SH-SY5Y (cell line): ENCODE measurements around the gene BLID.

ENCODE experiments used
- GATA2 ChIP-seq: IDR thresholded peaks from 2 replicates; pipeline ENCODE4 v1.6.1; 2011; ENCODE audit warnings: mild to moderate bottlenecking, low read depth, low read length
- GATA3 ChIP-seq: IDR thresholded peaks from 2 replicates; pipeline ENCODE4 v1.6.1; 2011; ENCODE audit warnings: low read depth, mild to moderate bottlenecking, low read length, moderate library complexity

Gene BLID

GRCh38 chr11:122104341-122104740 lies 11.7 kb downstream of the BLID start:
- TF ChIP-seq GATA3 (no peak), GATA2 (no peak)

DNA sequence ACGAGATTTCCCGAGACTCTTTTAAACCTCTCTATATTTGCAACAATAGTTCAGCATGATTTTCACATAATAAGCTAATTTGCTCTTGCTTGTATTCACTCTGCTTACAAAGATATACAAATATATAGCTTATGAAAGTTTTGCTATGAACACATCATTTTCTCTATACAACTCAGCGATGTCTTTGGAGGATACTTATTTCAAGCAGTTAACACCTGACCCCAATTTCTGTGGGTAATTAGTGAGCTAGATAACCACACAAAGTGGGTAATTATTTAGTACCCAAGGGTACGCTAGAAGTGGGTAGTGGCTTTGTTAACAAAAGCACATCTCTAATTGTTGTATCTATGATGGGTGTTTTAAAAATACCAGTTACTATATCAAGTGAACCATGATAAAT lies 12.3 kb downstream of the BLID start:
- TF ChIP-seq GATA2 (no peak), GATA3 (no peak)

GRCh38 chr11:122103321-122103720 lies 12.7 kb downstream of the BLID start:
- TF ChIP-seq GATA2 (no peak), GATA3 (no peak)

DNA sequence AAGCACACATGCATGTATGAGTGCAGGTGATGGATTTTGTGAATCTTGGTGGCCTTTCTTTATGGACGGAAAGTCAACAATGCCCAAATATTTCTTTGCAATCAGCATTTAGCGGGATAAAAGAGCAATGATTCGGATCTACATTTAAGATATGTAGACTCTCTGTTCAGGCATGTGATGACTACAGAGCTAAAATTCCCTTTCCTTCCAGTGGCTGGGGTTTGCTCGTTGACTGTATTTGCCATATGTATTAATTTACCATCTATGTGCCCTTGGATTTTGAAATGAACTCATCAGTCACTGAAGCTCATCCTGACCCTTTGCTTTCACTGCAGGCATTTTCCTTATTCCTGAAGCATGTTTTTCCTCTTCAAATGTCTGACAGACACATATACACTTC lies 13.6 kb downstream of the BLID start:
- TF ChIP-seq GATA2 (no peak), GATA3 (no peak)

- TF ChIP-seq GATA2, result no peak; the same call in 1 of the 2 replicates
- no peak for TF ChIP-seq GATA3
Measured at GRCh38 chr11:122101625-122102291, 14.3 kb downstream of the BLID start.

GRCh38 chr11:122100756-122101080 lies 15.3 kb downstream of the BLID start:
- TF ChIP-seq GATA2 (no peak), GATA3 (no peak)

GRCh38 chr11:122100037-122100755 lies 15.8 kb downstream of the BLID start:
- no peak for TF ChIP-seq GATA3
- no peak for TF ChIP-seq GATA2

DNA sequence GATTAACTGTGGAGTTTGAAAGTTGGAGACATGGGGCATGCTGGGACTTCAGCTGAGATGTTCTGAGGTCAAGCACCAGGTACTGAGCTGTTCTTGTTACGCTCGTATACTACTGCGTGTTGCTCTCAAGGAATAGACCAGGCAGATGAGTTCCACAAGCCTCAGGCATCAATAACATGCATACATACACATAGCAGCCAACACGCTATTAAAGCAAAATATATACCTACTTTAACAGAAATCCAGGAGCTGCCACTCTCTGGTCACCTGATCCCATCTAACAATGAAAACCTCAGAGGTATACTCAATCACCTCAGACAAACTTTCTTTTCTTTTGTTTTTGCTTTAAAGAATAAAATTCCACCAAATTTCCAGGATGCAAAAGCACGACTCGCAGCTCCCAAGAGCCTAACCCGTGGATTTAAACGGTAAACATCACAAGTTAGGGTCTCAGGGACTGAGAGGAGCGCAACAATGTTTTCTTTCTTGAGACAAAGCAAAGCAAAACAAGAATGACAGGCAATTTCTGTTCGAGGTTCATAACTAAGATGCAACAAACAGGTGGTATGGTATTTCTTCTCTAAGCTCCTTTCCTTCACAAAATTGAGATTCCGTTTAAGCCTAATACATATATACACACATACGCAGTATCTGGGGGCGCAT lies 16.5 kb downstream of the BLID start:
- no peak for TF ChIP-seq GATA3

GRCh38 chr11:122098261-122098980 lies 17.6 kb downstream of the BLID start:
- TF ChIP-seq GATA2 (no peak), GATA3 (no peak)

DNA sequence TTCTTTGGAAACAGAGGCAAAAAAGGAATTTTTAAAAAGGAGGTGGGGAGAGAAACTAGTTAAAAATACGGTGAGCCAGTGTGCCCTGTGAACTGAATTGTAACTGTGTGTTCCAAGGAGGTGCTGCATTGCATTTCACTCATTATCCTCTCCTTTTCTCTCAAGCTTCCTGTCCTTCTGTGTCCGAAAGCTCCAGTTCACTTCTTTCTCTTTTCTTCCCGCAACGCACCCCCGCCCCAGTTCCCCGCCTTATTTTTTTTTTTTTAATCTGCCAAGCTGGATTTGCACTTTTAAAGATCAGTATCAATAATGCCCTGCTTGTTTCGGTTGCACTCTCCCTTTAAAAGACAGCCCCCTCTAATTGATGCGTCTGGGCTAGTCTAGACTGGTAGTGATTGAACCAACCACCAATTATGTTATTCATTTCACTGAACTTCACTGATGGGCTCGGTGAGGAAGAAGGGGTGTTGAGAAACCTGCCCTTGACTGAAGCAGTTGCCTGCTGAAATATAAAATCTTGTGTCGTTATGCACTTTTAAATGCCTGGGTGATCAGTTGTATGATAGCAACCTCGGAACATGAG lies 18.5 kb downstream of the BLID start:
- TF ChIP-seq GATA3 (no peak; the same call in 1 of the 2 replicates), GATA2 (peak; percentile 71)

DNA sequence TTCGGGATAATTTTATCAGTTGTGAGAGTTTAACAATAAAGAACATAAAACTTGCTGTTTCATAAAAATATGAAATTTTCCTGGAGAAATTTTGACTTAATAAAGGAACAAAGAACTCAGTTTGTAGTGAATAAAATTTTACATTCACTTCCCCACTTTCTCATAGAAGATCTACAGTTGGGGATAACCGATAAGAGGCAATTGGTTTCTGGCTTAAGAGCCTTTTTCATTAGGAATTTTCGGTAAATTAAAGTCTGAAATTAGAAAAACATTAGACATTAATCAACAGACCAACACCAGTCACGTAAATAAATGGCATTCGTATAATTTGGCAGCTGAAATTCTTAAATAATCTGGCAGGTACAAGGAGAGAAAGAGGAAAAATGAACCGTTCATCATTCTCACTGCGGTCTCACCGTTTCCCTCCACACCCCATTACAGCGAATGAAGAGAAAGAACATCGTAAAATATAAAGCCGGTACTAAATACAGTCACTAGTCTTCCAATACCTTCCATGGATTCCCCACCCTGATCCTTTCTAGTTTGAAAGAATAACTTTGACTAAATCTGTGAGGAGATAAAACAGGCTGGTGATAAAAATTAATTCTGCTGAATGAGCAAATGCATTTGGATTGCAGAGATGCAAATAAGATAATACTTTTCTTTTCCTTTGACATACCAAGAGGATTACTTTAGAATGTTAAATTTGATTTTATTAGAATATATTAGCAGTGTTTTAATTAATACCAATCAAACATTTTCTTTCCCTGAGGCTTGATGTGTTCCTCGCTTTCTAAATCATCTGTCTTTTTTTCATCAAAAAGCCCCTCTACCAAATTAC lies 19.5 kb downstream of the BLID start:
- TF ChIP-seq GATA3 (no peak), GATA2 (0 out of 2 replicates have a peak, but pooled peaks have one; percentile 15)

DNA sequence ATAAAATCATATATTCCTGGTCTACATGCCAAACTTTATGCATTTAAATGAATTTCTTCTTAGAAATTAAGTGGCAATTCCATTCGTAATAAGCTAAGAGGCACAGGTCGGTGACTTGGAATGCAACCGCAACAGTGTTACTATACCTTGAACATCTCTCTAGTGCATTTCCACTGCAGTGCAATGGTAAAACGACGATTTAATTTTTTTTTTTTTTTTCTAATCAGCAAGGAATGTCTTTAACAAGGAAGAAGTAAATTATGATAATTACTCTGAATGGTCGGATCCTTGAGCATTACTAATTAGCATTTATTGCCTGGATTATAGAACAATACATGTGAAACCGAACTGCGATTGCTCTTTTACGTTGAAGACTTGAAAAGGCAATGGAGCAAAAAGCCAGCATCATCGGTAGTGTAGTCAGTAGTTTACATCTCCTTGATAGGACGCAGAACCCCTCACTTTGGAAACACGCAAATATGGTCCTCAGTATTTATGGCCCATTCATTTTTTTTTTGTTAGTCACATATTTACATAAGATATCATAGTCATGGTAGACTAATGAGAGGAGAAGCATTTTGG lies 20.2 kb downstream of the BLID start:
- TF ChIP-seq GATA2 (no peak), GATA3 (no peak)

GRCh38 chr11:122094836-122095235 lies 21.2 kb downstream of the BLID start:
- no peak for TF ChIP-seq GATA3
- TF ChIP-seq GATA2, result no peak

DNA sequence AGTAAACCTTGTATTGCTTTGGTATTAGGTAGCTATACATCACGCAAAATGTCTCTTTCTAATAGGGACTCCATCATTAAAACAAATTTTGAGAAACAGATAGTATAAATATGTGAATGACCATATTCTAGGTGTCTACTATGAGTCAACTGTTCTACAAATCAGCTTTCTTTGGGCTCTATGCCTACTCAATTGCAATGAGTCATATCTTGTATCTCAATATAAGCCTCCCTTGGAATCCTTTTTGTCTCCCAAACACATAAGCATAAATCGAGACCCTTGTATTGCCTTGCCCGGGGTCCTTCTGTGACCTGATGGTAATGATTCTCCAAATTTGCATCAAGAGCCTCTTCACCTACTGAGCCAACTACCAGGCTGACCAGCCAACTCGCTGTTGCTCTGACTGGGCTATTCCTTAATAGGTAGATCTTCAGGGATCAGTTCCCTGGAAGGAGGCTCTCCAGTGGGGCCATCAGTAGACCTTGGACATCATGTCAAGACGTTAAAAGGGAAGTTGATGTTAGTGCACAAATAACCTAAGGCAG lies 22.2 kb downstream of the BLID start:
- TF ChIP-seq GATA3 (no peak), GATA2 (no peak)

GRCh38 chr11:122091835-122092234 lies 24.2 kb downstream of the BLID start:
- TF ChIP-seq GATA2 (no peak), GATA3 (no peak)
